Measurements from ENCODE around the gene DNAJC13. TPM values are rescaled to one million over a fixed set of nuclear protein-coding genes. Genes with fewer than 3 reads are reported as not detected.

The DNAJC13 gene
- total and polyA plus RNA-seq, 8 donors: 6.5 to 197 (median 46.8) TPM

DNA sequence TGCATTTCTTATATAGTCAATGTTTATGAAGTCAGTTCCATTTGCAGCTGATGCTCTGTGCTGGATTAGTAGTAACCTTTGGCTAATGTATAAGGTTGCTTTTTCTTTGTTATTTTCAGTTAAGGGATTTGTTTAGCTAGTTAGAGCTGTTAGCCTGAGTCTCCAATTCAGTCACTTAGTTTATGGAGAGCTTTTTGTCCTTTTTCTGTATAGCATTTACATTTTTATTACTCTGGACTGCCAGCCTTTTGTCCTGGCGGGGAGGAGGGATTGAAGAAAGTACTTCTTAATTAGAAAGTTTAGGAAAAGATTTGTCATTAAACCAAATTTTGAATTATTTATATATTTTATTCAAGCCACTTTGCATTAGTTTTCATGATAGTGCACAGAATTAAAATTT lies 52.0 kb downstream of the DNAJC13 start:
- intact Hi-C loops (cut with DNase I; ENCODE audit: low total_unique reads): no loop called here

DNA sequence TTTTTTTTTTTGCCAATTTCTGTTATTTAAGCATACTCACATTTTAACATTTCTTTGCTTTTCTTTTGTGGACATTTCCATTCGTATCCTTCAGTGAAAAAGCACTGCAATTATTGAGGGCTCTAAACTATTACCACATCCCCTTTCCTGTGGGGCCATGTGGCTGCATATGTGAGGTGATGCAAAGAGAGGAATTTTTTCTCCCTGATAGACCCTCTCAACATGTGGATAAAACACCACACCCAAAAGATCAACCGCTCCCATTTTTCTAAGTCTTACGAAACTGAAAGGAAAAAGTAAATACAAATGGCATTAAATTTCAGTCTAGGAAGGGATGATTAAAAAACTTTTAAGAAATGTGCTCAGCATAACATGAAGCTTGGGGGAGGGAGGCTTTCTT lies 68.8 kb downstream of the DNAJC13 start:
- intact Hi-C loops (cut with DNase I; ENCODE audit: low total_unique reads): no loop called here
- Histone ChIP-seq H3K27ac (no peak overlapping the region), H3K36me3 (peaks cover 31 to 92% (median 86%) of the 10 kb centered on the region in 4 donors), H3K27me3 (no peaks in the 10 kb centered on the region), H3K4me1 (no peaks in the 10 kb centered on the region), H3K4me3 (no peak overlapping the region), H3K9me3 (no peaks in the 10 kb centered on the region)
- TF ChIP-seq, protein P1, sequence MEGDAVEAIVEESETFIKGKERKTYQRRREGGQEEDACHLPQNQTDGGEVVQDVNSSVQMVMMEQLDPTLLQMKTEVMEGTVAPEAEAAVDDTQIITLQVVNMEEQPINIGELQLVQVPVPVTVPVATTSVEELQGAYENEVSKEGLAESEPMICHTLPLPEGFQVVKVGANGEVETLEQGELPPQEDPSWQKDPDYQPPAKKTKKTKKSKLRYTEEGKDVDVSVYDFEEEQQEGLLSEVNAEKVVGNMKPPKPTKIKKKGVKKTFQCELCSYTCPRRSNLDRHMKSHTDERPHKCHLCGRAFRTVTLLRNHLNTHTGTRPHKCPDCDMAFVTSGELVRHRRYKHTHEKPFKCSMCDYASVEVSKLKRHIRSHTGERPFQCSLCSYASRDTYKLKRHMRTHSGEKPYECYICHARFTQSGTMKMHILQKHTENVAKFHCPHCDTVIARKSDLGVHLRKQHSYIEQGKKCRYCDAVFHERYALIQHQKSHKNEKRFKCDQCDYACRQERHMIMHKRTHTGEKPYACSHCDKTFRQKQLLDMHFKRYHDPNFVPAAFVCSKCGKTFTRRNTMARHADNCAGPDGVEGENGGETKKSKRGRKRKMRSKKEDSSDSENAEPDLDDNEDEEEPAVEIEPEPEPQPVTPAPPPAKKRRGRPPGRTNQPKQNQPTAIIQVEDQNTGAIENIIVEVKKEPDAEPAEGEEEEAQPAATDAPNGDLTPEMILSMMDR (IDR thresholded peaks at IDR 0.05): no peak
- no peak for TF ChIP-seq EP300 (IDR thresholded peaks at IDR 0.05)
- no peak for TF ChIP-seq POLR2AphosphoS5 (IDR thresholded peaks at IDR 0.05)
- TF ChIP-seq POLR2A (IDR thresholded peaks at IDR 0.05): no peak
- peak in 1 of 2 donors; percentile 36 for DNase-seq
- 72 to 84% (median 77%) methylated on average over 3 of the region's 3 CpGs for WGBS, 5 donors

More for the DNA sequence above, 52.0 kb downstream of the DNAJC13 start:
- Histone ChIP-seq H3K27ac (no peak overlapping the region), H3K4me1 (peaks cover 0 to under 1% (median 0%) of the 10 kb centered on the region in 4 donors), H3K4me3 (no peak overlapping the region), H3K9me3 (no peaks in the 10 kb centered on the region), H3K36me3 (peaks cover 12 to 63% (median 53%) of the 10 kb centered on the region in 4 donors), H3K27me3 (no peaks in the 10 kb centered on the region)
- no peak for DNase-seq
- TF ChIP-seq, protein P1 (IDR thresholded peaks at IDR 0.05): no peak
- no peak for TF ChIP-seq POLR2AphosphoS5 (IDR thresholded peaks at IDR 0.05)
- TF ChIP-seq POLR2A (IDR thresholded peaks at IDR 0.05): no peak
- TF ChIP-seq EP300 (IDR thresholded peaks at IDR 0.05): no peak
- 0 to 100% (median 89%) methylated on average over 1 of the region's 1 CpG for WGBS, 5 donors

DNA sequence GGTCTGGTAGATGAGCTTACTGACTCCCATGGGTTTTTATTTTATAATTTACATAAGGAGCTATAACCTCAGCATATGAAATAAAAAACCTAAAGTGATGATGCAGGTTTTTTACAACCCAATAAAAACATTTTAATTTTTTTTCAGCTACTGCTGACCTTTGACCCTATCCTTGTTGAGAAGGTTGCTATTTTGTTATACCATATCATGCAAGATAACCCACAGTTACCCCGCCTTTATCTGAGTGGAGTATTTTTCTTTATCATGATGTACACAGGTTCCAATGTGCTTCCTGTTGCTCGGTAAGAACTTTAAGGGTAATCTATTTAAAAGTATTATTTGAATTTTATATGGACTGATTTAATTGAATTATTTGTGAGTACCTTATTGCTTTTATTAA lies 70.8 kb downstream of the DNAJC13 start:
- Histone ChIP-seq H3K36me3 (peaks cover 34 to 92% (median 86%) of the 10 kb centered on the region in 4 donors), H3K4me3 (no peak overlapping the region), H3K9me3 (no peaks in the 10 kb centered on the region), H3K4me1 (no peaks in the 10 kb centered on the region), H3K27ac (no peak overlapping the region), H3K27me3 (no peaks in the 10 kb centered on the region)
- DNase-seq: no peak
- 22 to 45% (median 41%) methylated on average over 2 of the region's 2 CpGs for WGBS, 5 donors
- intact Hi-C loops (cut with DNase I; ENCODE audit: low total_unique reads): no loop called here
- TF ChIP-seq EP300 (IDR thresholded peaks at IDR 0.05) (no peak), POLR2A (IDR thresholded peaks at IDR 0.05) (no peak), POLR2AphosphoS5 (IDR thresholded peaks at IDR 0.05) (no peak)
- TF ChIP-seq, protein P1 (IDR thresholded peaks at IDR 0.05): no peak

DNA sequence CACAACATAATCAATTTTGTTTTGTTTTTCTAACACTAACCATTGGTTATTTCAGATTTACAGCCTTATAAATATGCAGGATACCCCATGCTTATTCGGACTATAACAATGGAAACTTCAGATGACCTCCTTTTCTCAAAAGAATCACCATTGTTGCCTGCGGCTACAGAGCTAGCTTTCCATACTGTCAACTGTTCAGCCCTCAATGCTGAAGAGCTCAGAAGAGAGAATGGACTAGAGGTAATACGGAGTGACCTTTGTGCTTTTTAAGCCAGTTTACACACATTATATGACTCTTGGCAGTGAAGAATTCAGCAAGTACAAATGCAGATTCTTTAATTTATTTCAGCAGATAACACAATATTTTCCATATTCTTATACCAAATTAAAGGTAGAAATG lies 81.8 kb downstream of the DNAJC13 start:
- 91 to 98% (median 96%) methylated on average over 3 of the region's 3 CpGs for WGBS, 5 donors
- peaks cover 44 to 99% (median 96%) of the 10 kb centered on the region in 4 donors for H3K36me3 ChIP-seq
- intact Hi-C loops (cut with DNase I; ENCODE audit: low total_unique reads): no loop called here

More for the DNA sequence above, 81.8 kb downstream of the DNAJC13 start:
- no peaks in the 10 kb centered on the region for H3K9me3 ChIP-seq
- H3K27me3 ChIP-seq: no peaks in the 10 kb centered on the region
- no peak for DNase-seq
- TF ChIP-seq POLR2AphosphoS5 (IDR thresholded peaks at IDR 0.05) (no peak), POLR2A (IDR thresholded peaks at IDR 0.05) (no peak), EP300 (IDR thresholded peaks at IDR 0.05) (no peak)
- TF ChIP-seq, protein P1 (IDR thresholded peaks at IDR 0.05): no peak
- H3K4me3 ChIP-seq: no peak overlapping the region
- no peak overlapping the region for H3K27ac ChIP-seq
- no peaks in the 10 kb centered on the region for H3K4me1 ChIP-seq
